ENCODE results near the gene BID. TPM values are rescaled to one million over a fixed set of nuclear protein-coding genes. Genes with fewer than 3 reads are reported as not detected.

Gene BID
- total RNA-seq, 1 donor from 2014 or later = 41.5 TPM

- Histone ChIP-seq H3K27me3 (ENCODE audit: control insufficient read depth, insufficient read depth, low read length) (no peaks in the 10 kb centered on the region), H3K4me3 (ENCODE audit: low read depth, low read length) (no peak overlapping the region), H3K36me3 (ENCODE audit: control insufficient read depth, insufficient read depth, low read length) (no peaks in the 10 kb centered on the region)
- DNase-seq (ENCODE audit: low read depth) = no peak
- TF ChIP-seq CTCF (IDR thresholded peaks at IDR 0.05; ENCODE audit: insufficient read depth, low read length, poor library complexity, severe bottlenecking) = no peak
Observed at GRCh38 chr22:17784776-17785175, 10.5 kb upstream of the BID start.

GRCh38 chr22:17783773-17784480 lies 9.7 kb upstream of the BID start:
- Histone ChIP-seq H3K36me3 (ENCODE audit: control insufficient read depth, insufficient read depth, low read length) (no peaks in the 10 kb centered on the region), H3K4me3 (ENCODE audit: low read depth, low read length) (no peak overlapping the region), H3K27me3 (ENCODE audit: control insufficient read depth, insufficient read depth, low read length) (no peaks in the 10 kb centered on the region)
- DNase-seq (ENCODE audit: low read depth) = no peak
- no peak for TF ChIP-seq CTCF (IDR thresholded peaks at IDR 0.05; ENCODE audit: insufficient read depth, low read length, poor library complexity, severe bottlenecking)

DNA sequence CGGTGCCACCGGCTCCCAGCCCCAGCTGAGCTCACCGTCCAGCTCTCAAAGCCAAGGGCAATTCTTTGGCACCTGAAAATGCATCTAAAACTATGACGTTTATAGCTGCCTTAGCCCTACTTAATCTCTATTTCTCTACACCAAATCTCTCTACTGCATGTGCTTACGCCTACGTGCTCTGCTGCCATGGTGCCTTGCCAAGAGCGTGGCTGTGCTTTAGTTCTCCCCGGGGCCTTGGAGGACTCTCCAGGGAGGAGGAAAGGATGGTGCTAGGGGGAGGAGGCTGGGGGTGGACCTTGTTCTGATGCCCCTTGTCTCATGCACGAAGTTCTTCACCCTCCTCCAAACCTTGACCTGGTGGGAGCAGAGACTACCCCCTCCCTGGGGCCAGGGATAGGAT lies 9.0 kb upstream of the BID start:
- TF ChIP-seq CTCF (IDR thresholded peaks at IDR 0.05; ENCODE audit: insufficient read depth, low read length, poor library complexity, severe bottlenecking) = no peak
- Histone ChIP-seq H3K4me3 (ENCODE audit: low read depth, low read length) (no peak overlapping the region), H3K36me3 (ENCODE audit: control insufficient read depth, insufficient read depth, low read length) (no peaks in the 10 kb centered on the region), H3K27me3 (ENCODE audit: control insufficient read depth, insufficient read depth, low read length) (no peaks in the 10 kb centered on the region)
- DNase-seq (ENCODE audit: low read depth) = no peak

GRCh38 chr22:17782621-17783020 lies 8.4 kb upstream of the BID start:
- no peaks in the 10 kb centered on the region for H3K27me3 ChIP-seq (ENCODE audit: control insufficient read depth, insufficient read depth, low read length)
- DNase-seq (ENCODE audit: low read depth) = no peak
- H3K36me3 ChIP-seq (ENCODE audit: control insufficient read depth, insufficient read depth, low read length) = no peaks in the 10 kb centered on the region
- no peak for TF ChIP-seq CTCF (IDR thresholded peaks at IDR 0.05; ENCODE audit: insufficient read depth, low read length, poor library complexity, severe bottlenecking)
- H3K4me3 ChIP-seq (ENCODE audit: low read depth, low read length) = no peak overlapping the region

GRCh38 chr22:17782158-17782557 lies 7.9 kb upstream of the BID start:
- Histone ChIP-seq H3K4me3 (ENCODE audit: low read depth, low read length) (no peak overlapping the region), H3K36me3 (ENCODE audit: control insufficient read depth, insufficient read depth, low read length) (no peaks in the 10 kb centered on the region), H3K27me3 (ENCODE audit: control insufficient read depth, insufficient read depth, low read length) (no peaks in the 10 kb centered on the region)
- TF ChIP-seq CTCF (IDR thresholded peaks at IDR 0.05; ENCODE audit: insufficient read depth, low read length, poor library complexity, severe bottlenecking) = no peak
- DNase-seq (ENCODE audit: low read depth) = no peak

Measured in kidney epithelial cell (primary cell).